ENCODE results near the gene TMEM213.

The TMEM213 gene

DNA sequence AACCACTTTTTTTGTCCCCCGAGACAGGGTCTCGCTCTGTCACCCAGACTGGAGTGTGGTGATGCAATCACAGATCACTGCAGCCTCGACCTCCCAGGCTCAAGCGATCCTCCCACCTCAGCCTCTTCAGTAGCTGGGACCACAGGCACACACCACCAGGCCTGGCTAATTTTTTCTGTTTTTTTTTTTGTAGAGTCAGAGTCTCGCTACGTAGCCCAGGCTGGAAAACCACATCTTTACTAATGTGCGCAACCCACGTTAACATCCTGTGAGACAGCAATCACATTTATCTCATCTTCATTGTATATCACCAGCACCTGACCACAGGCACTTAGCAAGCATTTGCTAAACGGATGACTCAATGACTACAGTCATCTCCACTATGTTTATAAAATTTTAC lies 78.0 kb downstream of the TMEM213 start:
- DNase-seq (ENCODE audit: low read depth in 2 of 2), result peak; percentile 50 to 57

DNA sequence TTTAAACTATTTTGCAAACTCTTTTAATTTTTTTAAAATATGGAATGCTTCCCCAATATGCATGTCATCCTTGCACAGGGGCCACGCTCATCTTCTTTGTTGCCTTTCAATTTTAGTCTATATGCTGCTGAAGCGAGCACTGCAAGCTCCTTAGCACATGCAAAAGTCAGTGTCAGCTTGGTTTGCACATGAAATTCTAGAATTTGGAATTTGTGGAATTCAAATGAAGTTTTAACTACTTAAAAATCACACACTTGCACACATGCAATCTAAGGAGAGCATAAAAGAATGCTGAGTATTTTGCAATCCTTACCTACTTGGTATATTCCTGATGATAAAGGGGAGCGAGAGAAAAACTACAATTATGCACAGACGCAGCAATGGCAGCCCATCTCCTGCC lies 78.5 kb downstream of the TMEM213 start:
- DNase-seq (ENCODE audit: low read depth in 2 of 2), result no peak

DNA sequence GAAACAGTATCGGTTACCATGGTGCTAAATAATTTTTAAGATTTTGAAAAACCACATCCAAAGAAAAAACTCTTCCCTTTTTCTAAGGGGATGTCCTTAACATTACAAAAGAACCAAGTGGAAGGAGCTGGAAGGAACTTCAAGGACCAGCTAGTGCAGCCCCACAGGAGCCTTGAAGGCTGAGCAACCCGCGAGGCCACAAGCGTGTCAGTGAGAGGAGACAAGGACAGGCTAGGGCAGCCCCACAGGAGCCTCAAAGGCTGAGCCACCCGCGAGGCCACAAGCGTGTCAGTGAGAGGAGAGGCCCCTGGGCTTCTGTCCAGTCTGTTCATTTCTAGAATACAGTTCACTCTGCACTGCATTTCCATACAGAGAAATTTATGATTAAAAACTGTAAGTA lies 80.3 kb downstream of the TMEM213 start:
- no peak for DNase-seq (ENCODE audit: low read depth in 2 of 2)

DNA sequence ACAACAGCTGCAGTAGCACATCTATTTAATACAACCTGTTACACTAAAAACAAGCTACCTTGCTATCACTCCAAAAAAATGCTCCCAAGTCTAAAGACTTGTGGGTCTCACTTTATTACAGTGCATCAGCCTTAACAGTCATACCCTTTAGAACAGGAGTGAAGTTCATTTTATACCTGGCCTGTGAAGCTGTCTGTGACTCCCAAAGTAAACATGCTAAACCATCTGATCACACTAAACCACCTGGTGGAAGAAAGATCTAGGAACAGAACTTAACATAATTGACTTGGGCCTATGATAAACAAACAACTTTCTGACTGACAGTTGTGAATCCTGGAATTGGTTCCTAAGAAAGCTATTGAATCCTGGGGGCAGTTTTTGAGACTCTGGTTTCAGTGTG lies 81.1 kb downstream of the TMEM213 start:
- no peak for DNase-seq (ENCODE audit: low read depth in 2 of 2)

DNA sequence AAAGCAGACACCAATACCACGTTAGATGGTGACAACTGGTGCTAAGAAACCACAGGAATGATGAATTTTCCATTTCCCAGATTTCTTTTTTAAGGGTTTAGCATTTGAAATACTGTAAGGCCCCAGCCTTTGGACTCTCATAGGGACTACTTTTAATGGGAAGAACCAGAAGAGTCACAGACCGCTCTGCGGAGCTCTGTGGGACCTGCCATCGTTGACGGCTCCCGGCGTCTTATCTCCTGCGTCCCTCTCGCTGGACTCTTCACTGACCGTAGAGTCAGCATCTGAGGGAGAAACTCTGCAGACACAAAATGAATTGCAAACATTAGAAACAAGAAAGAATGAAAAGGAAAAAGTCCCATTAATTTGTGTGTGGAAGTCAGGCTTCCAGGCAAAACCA lies 81.6 kb downstream of the TMEM213 start:
- no peak for DNase-seq (ENCODE audit: low read depth in 2 of 2)

DNA sequence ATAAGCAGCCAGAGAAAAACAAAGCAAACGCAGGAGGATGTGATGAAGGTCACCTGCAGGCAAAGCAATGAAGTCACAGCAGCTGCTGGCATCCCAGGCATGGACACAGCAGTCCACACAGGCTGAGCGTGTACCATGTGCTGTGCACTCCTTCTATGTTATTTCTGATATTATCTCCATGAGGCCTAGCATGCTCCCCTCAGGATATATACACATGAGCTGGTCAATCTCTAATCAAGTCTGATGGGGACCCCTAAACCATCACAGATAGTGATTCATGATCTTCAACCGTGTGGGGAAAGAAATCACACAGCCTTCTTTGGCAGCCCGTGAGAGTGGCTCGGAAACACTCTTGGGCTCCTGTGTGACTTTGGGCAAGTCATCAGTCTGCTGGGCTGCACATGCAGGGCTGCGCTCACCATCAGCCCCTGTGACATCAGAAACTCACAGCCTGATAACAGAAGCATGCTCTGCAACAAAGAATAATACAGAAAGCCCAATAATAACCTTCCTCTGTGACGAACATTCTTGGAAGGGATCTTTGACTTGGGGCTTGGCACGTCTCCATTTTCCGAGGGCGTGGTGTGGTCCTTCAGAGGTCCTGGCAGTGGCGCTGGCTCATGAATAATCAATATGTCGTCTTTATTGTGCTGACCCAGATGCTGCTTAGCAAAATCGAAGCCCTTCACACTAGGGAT lies 83.2 kb downstream of the TMEM213 start:
- DNase-seq (ENCODE audit: low read depth in 2 of 2), result no peak

DNA sequence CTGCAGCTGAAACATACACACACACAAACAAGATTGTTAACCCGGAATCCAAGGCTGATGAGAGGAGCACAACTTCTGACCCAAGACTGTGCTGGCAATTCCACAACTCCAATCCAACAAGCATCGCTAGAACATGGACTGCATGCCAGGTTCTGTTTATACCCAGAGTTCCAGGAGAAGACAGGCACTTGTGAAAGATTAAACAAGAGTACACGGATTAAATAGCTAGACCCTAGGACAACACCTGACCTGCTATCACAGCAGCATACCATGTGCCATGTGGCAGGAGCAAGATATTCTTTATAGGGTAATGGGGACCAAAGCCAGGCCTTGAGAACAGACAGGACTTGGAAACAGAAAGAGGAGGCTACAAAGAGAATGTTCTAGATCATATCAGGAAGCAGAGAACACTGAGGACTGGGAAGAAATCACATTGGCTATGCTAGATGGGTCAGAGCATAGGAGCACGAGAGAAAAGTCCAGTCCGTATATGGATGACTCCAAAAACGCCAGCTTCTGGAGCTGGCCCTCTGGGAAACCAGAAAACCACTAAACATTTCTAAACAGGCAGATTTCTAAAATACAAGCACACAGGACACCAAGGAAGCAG lies 83.9 kb downstream of the TMEM213 start:
- no peak for DNase-seq (ENCODE audit: low read depth in 2 of 2)

DNA sequence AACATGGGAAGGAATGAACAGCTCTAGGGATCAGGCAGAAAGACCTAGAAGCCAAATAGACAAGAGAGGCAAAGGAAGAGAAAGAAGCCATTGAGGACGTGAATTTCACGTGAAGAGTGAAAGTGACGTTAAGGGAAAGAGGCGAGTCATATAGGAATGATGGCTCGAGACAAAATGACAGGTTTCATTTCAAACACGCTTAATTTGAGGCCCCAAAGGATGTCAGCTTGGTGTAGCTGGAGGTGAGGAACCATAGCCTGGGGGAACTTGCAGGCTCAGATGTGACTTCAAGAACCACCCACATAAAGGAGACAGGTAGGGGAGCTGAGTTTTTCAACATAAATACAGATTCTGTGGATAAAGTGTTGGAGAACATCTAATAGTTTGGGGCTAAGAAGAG lies 84.5 kb downstream of the TMEM213 start:
- DNase-seq (ENCODE audit: low read depth in 2 of 2), result no peak

DNA sequence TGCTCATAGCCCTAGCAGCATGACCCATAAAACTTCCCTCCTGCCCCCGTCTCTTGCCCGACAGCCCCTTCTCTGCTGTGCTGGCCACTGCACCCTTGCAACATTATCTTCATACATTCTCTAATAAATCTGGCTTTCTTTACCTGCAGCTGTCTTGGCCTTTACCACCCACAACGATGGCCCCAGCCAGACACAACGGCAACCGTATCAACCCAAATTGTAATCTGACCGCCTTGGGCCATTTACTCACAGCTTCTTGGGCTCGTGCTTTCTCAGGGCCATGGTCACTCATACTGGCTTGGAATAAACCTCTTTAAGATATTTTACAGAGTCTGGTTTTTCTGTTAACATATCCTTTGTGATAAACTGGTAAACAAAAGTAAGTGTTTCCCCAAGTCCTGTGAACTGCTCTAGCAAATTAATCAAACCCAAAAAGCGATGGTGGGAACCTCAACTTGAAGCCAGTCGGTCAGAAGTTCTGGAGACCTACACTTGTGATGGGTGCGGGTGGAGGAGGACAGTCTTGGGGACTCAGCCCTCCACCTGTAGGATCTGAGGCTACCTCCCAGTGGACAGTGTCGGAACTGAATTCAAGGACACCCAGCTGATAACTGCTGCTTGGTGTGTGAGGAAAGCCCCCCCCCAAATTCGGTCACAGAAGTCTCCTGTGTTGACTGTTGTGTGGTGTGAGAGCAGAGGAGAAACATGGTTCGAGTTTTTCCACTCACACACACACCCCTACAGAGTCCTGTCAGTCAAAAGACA lies 87.8 kb downstream of the TMEM213 start:
- no peak for DNase-seq (ENCODE audit: low read depth in 2 of 2)

DNA sequence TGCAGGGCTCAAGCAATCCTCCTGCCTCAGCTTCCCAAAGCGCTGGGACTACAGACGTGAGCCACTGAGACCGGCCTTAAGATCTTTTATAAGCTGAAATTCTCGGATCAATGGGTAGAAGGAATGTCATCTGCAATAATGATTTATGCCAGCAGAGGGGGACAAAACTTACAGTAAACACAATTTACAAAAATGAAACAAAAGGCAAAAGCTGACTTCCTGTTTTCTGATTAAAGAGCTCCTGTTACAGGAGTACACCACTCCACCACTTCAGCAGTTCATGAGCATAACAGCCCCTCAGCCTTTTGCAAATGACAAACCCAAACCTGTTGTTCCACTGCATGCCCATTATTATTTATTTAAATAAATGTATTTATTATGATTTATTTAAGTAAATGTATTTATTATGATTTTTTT lies 88.7 kb downstream of the TMEM213 start:
- DNase-seq (ENCODE audit: low read depth in 2 of 2), result peak in 1 of 2 donors; percentile 25

DNA sequence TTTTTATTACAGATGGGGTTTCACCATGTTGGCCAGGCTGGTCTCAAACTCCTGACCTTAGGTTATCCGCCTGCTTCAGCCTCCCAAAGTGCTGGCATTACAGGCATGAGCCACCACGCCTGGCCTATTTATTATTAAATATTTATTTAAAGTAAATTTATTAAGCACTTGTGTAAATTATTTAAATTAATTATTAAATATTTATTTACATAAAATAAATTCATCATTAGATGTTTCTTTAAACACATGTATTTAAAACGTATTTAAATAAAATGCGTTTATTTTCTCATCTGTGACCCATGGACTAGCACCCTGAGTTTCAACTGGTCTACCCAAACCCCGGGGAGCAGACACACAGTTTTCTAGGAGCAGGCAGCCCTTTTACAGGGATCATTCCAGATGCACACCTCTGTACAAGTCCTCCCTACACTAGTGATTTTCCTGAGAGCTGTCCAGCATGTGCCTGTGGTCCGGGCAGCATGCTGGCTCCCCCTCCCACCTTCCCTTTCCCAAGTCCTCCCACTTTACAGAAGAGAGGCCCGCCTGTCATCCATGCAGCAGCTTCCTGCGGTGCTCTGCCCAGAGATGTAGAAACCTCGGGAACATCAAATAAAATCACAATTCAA lies 89.4 kb downstream of the TMEM213 start:
- no peak for DNase-seq (ENCODE audit: low read depth in 2 of 2)

All from stimulated activated CD4-positive, alpha-beta T cell treated with anti-CD3 and anti-CD28 coated beads, Interleukin-15, amount 100 ng/mL, for 48 hours (primary cell).